Measurements from ENCODE around the gene C4orf51. TPM values are rescaled to one million over a fixed set of nuclear protein-coding genes. Genes with fewer than 3 reads are reported as not detected.

C4orf51 gene
- total RNA-seq, 1 donor from 2014 or later: not detected

- no peak for DNase-seq (ENCODE audit: low read depth, low spot score)
- peaks cover 28% of the 10 kb centered on the region for H3K36me3 Mint-ChIP-seq (ENCODE audit: low read depth)
- no peaks in the 10 kb centered on the region for H3K27me3 Mint-ChIP-seq (ENCODE audit: low read depth)
- H3K4me1 Mint-ChIP-seq: peaks cover 5% of the 10 kb centered on the region
- H3K4me3 Mint-ChIP-seq: no peak overlapping the region
- H3K9me3 Mint-ChIP-seq: no peaks in the 10 kb centered on the region
- H3K27ac Mint-ChIP-seq (ENCODE audit: unreplicated experiment): no peak overlapping the region
- no peak for TF ChIP-seq CTCF (conservative IDR thresholded peaks at IDR 0.05)
Observed at GRCh38 chr4:145781351-145781750, 101.4 kb downstream of the C4orf51 start.

Other genes starting within 250 kb of the C4orf51 start
- 26.8 and 28.6 TPM in 2 replicates for gene SMAD1, start 198.3 kb upstream of the C4orf51 start, total RNA-seq
- 4.9 and 5.8 TPM in 2 replicates for gene MMAA, start 60.8 kb upstream of the C4orf51 start, total RNA-seq

All from neural crest cell (in vitro differentiated cells).